SH-SY5Y (cell line): Measurements from ENCODE around the gene CST8.

Experiments
- GATA2 ChIP-seq: IDR thresholded peaks from 2 replicates; pipeline ENCODE4 v1.6.1; 2011; ENCODE audit warnings: mild to moderate bottlenecking, low read depth, low read length
- GATA3 ChIP-seq: IDR thresholded peaks from 2 replicates; pipeline ENCODE4 v1.6.1; 2011; ENCODE audit warnings: low read depth, mild to moderate bottlenecking, low read length, moderate library complexity

GRCh38 chr20:23455639-23456038 is 35.3 kb upstream of the CST8 start:
- TF ChIP-seq GATA2: no peak
- no peak for TF ChIP-seq GATA3
